ENCODE results near the gene RBM20.

The RBM20 gene

DNA sequence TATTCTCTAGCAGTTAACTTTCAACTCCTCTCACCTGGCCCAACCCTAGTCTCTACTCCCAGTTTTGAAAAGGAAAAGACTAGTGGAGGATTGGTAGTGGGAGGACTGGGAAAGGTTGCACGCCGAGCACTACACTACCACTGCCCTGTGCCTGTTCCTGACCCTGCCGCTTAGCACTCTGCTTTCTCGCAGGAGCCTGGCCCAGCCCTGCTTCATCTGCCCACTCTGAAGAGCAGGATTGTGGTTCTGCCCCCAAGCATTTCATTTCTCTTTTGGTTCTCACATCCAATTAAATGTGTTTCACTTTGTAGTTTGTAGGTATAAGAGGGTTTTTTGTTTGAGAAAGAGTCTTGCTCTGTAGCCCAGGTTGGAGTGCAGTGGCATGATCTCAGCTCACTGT lies 31.5 kb upstream of the RBM20 start:
- TF ChIP-seq, protein P1, sequence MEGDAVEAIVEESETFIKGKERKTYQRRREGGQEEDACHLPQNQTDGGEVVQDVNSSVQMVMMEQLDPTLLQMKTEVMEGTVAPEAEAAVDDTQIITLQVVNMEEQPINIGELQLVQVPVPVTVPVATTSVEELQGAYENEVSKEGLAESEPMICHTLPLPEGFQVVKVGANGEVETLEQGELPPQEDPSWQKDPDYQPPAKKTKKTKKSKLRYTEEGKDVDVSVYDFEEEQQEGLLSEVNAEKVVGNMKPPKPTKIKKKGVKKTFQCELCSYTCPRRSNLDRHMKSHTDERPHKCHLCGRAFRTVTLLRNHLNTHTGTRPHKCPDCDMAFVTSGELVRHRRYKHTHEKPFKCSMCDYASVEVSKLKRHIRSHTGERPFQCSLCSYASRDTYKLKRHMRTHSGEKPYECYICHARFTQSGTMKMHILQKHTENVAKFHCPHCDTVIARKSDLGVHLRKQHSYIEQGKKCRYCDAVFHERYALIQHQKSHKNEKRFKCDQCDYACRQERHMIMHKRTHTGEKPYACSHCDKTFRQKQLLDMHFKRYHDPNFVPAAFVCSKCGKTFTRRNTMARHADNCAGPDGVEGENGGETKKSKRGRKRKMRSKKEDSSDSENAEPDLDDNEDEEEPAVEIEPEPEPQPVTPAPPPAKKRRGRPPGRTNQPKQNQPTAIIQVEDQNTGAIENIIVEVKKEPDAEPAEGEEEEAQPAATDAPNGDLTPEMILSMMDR (IDR thresholded peaks at IDR 0.05): no peak
- Histone ChIP-seq H3K9ac (no peak overlapping the region), H3K4me1 (no peaks in the 10 kb centered on the region), H2AFZ (no peak overlapping the region), H3K36me3 (ENCODE audit: control insufficient read depth, insufficient read depth, low read length) (no peaks in the 10 kb centered on the region), H3K27ac (no peak overlapping the region), H3K9me3 (ENCODE audit: control insufficient read depth, low read length) (no peaks in the 10 kb centered on the region), H3K4me3 (ENCODE audit: low read depth, low read length) (no peak overlapping the region), H3K27me3 (ENCODE audit: control insufficient read depth, insufficient read depth, low read length) (no peaks in the 10 kb centered on the region), H3K4me2 (ENCODE audit: low read length) (no peak overlapping the region), H3K79me2 (no peaks in the 10 kb centered on the region)

DNA sequence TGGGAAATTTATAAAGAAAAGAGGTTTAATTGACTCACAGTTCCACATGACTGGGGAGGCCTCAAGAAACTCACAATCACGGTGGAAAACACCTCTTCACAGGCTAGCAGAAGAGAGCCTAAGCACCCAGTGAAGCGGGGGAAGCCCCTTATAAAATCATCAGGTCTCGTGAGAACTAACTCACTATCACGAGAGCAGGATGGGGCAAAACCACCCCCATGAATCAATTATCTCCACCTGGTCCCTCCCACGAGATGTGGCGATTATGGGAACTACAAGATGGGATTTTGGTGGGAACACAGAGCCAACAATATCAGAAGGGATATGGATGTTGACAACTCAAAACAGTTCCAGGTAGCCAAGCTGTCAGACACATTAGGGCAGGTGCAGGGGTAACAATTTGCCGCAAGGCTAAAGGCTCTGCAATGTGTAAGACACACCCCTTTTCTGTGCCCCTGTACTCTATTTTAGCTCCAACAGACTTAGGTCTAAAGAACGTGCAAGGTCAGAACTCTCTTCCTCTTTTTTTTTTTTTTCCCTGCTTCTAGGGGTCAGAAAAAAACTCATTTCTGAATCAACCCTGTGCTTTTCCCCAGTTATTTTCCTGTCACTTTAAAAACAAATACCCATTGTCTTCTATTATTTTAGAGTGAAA lies 30.7 kb upstream of the RBM20 start:
- Histone ChIP-seq H3K36me3 (ENCODE audit: control insufficient read depth, insufficient read depth, low read length) (no peaks in the 10 kb centered on the region), H3K9ac (no peak overlapping the region), H3K4me3 (ENCODE audit: low read depth, low read length) (no peak overlapping the region), H3K9me3 (ENCODE audit: control insufficient read depth, low read length) (no peaks in the 10 kb centered on the region), H3K4me1 (no peaks in the 10 kb centered on the region), H3K27ac (no peak overlapping the region), H2AFZ (no peak overlapping the region), H3K79me2 (no peaks in the 10 kb centered on the region), H3K4me2 (ENCODE audit: low read length) (no peak overlapping the region), H3K27me3 (ENCODE audit: control insufficient read depth, insufficient read depth, low read length) (no peaks in the 10 kb centered on the region)
- TF ChIP-seq, protein P1 (IDR thresholded peaks at IDR 0.05): no peak

DNA sequence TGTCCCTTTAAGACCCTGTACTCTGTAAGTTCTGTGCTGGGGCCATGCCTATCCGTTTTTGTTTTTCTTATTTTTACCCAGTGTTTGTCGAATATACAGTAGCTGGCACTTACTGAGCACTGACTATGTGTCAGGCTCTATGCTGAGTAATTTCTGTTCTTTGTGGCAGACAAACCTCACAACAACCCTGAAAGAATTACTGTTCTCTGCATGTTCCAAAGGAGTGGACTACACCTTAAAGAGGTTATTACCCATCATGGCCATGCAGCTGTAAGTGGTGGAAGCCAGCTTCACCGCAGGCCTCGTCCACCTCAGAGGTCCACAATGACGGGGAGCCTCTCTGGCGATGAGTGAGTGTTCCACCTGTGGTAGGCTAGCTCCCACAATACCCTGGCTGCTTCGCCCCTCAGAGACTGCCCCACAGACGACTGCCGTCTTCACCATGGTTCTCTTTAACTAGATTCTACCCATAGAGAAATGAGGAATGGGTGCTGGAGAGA lies 30.1 kb upstream of the RBM20 start:
- Histone ChIP-seq H3K4me1 (no peaks in the 10 kb centered on the region), H3K4me2 (ENCODE audit: low read length) (no peak overlapping the region), H3K9me3 (ENCODE audit: control insufficient read depth, low read length) (no peaks in the 10 kb centered on the region), H3K27me3 (ENCODE audit: control insufficient read depth, insufficient read depth, low read length) (no peaks in the 10 kb centered on the region), H2AFZ (no peak overlapping the region), H3K9ac (no peak overlapping the region), H3K4me3 (ENCODE audit: low read depth, low read length) (no peak overlapping the region), H3K36me3 (ENCODE audit: control insufficient read depth, insufficient read depth, low read length) (no peaks in the 10 kb centered on the region), H3K27ac (no peak overlapping the region), H3K79me2 (no peaks in the 10 kb centered on the region)
- TF ChIP-seq, protein P1 (IDR thresholded peaks at IDR 0.05): no peak

DNA sequence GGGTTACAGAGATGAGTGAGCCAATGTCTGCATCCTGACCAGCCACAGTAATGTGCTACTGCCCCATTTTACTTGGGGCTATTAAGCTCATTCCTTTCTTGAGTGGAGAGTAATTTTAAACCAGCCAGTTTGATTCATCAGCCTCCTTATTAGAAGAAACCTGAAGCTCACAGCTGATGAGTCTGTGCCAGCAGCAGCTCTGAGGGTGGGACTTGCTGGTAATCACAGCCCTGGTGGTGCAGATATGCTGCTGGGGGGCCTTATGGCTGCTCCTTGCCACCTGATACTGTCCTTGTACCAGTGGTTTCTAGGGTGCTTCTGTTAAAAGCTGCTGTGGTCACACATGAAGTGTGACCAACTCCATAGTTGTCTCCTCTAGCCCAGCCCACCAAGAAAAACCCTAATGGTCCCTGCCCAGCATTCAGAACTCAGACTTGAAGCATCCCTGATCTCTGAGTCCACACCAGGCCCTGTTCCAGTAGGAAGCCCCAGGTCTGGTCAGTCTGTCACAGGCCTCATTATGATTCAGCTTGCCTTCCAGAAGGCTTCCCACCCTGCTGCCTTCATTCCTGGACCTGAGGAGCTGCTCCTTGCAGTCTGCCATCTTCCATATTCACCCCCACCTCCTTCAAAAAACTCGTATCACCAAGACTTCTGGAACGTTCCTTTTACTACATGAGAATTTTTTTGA lies 28.9 kb upstream of the RBM20 start:
- Histone ChIP-seq H3K27ac (no peak overlapping the region), H2AFZ (no peak overlapping the region), H3K4me2 (ENCODE audit: low read length) (no peak overlapping the region), H3K9ac (no peak overlapping the region), H3K4me3 (ENCODE audit: low read depth, low read length) (no peak overlapping the region), H3K27me3 (ENCODE audit: control insufficient read depth, insufficient read depth, low read length) (no peaks in the 10 kb centered on the region), H3K9me3 (ENCODE audit: control insufficient read depth, low read length) (no peaks in the 10 kb centered on the region), H3K36me3 (ENCODE audit: control insufficient read depth, insufficient read depth, low read length) (no peaks in the 10 kb centered on the region), H3K4me1 (no peaks in the 10 kb centered on the region), H3K79me2 (no peaks in the 10 kb centered on the region)
- TF ChIP-seq, protein P1 (IDR thresholded peaks at IDR 0.05): no peak

Measured in parathyroid adenoma (tissue), 2 donors.